ENCODE data around the gene MARK4.
"Not testable (repeated sequence)": the region's sequence is repeated elsewhere in the genome, so short reads cannot be mapped to it uniquely, and the experiment has no call there.

The MARK4 gene

DNA sequence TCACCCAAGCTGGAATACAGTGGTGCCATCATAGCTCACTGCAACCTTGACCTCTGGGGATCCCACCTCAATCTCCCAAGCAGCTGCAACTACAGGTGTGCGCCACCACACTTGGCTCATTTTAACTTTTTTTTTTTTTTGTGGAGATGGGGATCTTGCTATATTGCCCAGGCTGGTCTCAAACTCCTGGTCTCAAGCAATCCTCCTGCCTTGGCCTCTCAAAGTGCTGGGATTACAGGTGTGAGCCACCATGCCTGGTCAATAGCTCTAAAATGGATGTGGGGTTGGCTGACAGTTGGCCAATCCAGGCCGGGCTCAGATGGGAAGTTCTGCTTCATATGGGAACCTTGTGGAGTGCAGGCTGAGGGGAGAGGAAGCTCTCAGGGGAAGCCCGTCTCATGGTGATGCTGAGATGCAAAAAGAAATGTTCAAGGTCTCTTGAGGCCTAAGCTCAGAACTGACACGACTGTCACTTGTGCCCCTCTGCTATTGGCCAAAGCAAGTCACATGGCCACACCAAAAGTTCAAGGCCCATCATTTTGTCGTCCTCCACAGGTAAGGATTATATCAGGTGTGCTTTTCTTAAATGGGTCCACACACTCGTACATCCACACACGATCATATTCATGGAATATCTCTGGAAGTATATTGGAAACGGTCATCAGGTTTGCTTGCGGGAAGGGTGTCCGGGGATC lies 82.7 kb downstream of the MARK4 start:
- Histone ChIP-seq H3K27ac (ENCODE audit: insufficient read depth, low read depth, low read length, poor library complexity, severe bottlenecking) (no peak overlapping the region), H3K4me1 (ENCODE audit: control insufficient read depth, insufficient read depth, low read length) (no peaks in the 10 kb centered on the region), H3K9me3 (ENCODE audit: control insufficient read depth, low read length) (no peaks in the 10 kb centered on the region), H3K4me3 (ENCODE audit: insufficient read depth, low read depth, low read length) (no peak overlapping the region), H3K27me3 (ENCODE audit: control insufficient read depth, insufficient read depth, low read length, poor library complexity, severe bottlenecking) (no peaks in the 10 kb centered on the region), H3K36me3 (ENCODE audit: control insufficient read depth, insufficient read depth, low read length) (no peaks in the 10 kb centered on the region)
- WGBS, 2 experiments, result 85 to 88% methylated on average over 10 of the region's 10 CpGs

DNA sequence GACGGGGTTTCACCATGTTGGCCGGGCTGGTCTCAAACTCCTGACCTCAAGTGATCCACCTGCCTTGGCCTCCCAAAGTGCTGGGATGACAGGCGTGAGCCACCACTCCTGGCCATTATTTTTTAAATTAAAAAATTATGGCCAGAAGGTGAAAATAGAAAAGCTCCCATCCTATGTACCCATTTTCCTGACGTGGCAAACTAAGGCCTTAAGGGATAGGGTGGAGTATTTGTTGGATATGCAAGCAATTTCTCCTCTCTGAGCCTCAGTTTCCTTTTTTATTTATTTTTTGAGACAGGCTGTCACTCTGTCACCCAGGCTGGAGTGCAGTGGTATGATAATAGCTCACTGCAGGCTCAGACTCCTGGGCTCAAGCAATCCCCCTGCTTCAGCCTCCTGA lies 83.8 kb downstream of the MARK4 start:
- 93% methylated on average over 4 of the region's 4 CpGs for WGBS, 2 experiments
- H3K27ac ChIP-seq (ENCODE audit: insufficient read depth, low read depth, low read length, poor library complexity, severe bottlenecking), result not testable (repeated sequence)

DNA sequence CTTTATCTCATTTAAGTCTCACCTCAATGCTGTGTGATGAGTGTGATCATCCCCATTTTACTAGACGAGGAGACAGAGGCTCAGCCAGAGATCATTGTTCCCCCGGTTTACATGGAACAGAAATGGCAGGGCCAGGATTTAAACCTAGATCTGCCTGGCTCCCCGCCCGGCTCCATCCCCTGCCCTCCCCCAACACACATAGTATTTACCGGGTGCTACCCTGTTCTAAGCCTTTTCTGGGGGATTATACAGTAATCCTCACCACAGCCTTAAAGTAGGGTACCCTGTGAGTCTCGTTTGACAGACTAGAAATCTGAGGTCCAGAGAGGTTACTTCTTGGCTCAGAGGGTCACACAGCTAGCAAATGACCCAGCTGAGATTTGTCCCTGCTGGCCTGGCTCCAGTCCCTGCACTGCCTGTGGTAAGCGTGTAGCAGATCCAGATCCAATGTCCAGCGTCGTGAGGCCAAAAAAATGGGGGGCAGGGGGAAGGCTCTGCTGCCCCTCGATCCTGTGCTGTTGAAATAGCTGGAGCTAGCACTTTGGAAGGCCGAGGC lies 85.7 kb downstream of the MARK4 start:
- H3K4me1 ChIP-seq (ENCODE audit: control insufficient read depth, insufficient read depth, low read length), result no peaks in the 10 kb centered on the region
- peaks cover 29% of the 10 kb centered on the region for H3K27me3 ChIP-seq (ENCODE audit: control insufficient read depth, insufficient read depth, low read length, poor library complexity, severe bottlenecking)
- H3K36me3 ChIP-seq (ENCODE audit: control insufficient read depth, insufficient read depth, low read length), result no peaks in the 10 kb centered on the region
- H3K9me3 ChIP-seq (ENCODE audit: control insufficient read depth, low read length), result no peaks in the 10 kb centered on the region
- no peak overlapping the region for H3K27ac ChIP-seq (ENCODE audit: insufficient read depth, low read depth, low read length, poor library complexity, severe bottlenecking)
- H3K4me3 ChIP-seq (ENCODE audit: insufficient read depth, low read depth, low read length), result no peak overlapping the region
- WGBS, 2 experiments, result 85 to 86% methylated on average over 11 of the region's 11 CpGs

More for the DNA sequence above, 83.8 kb downstream of the MARK4 start:
- not testable (repeated sequence) for H3K4me1 ChIP-seq (ENCODE audit: control insufficient read depth, insufficient read depth, low read length); H3K9me3 ChIP-seq (ENCODE audit: control insufficient read depth, low read length); H3K4me3 ChIP-seq (ENCODE audit: insufficient read depth, low read depth, low read length); H3K36me3 ChIP-seq (ENCODE audit: control insufficient read depth, insufficient read depth, low read length)
- H3K27me3 ChIP-seq (ENCODE audit: control insufficient read depth, insufficient read depth, low read length, poor library complexity, severe bottlenecking), result peaks cover 10% of the 10 kb centered on the region

DNA sequence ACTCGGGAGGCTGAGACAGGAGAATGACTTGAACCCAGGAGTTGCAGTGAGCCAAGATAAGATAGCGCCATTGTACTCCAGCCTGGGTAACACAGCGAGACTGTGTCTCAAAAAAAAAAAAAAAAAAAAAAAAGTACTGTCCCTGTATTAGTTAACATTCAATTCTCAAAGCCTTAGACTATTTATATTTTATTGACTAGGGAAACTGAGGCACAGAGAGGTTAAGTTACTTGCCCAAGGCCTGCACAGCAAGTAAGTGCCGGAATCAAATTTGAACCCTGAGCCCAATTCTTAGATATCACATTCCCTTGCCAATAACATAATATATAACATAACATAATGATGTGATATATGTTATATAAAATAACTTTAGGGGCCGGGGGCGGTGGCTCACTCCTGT lies 88.6 kb downstream of the MARK4 start:
- Histone ChIP-seq H3K9me3 (ENCODE audit: control insufficient read depth, low read length) (no peaks in the 10 kb centered on the region), H3K27me3 (ENCODE audit: control insufficient read depth, insufficient read depth, low read length, poor library complexity, severe bottlenecking) (peaks cover 43% of the 10 kb centered on the region), H3K36me3 (ENCODE audit: control insufficient read depth, insufficient read depth, low read length) (no peaks in the 10 kb centered on the region), H3K4me1 (ENCODE audit: control insufficient read depth, insufficient read depth, low read length) (no peaks in the 10 kb centered on the region), H3K27ac (ENCODE audit: insufficient read depth, low read depth, low read length, poor library complexity, severe bottlenecking) (no peak overlapping the region), H3K4me3 (ENCODE audit: insufficient read depth, low read depth, low read length) (no peak overlapping the region)
- 88 to 94% methylated on average over 5 to 6 of the region's 6 CpGs for WGBS, 2 experiments

DNA sequence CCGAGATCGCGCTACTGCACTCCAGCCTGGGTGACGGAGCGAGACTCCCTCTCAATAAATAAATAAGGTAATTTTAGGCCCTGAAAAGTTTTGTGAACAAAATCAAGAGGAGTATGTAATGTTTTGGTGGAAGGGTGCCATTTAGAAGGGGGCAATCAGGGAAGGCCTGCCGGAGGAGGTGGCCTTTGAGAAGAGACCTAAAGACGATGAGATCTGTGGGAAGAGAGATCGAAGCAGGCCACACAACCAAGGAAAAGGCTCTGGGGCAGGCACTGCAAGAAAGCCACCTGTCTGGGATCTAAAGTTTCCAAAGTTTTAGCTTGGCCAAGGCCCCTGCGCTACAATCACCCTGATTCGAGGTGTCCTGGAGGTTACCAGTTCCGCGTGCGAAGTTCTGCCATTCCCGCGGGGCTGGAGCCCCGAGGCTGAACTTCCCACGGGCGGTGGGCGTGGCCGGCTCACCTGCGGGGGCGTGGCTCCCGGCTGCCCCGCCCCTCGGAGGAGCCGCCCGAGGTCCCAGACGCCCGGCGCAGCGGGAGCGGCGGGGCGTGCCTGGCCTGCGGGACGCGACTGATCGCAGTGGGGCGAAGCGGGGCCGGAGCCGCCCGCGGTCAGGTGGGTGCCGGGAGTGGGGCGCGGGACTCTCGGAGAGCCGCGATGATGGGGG lies 89.3 kb downstream of the MARK4 start, which contains the start of gene KLC3:
KLC3 (plus strand) TSS at position 519 of the 667 bp plus-strand sequence. CDS start 4,792 bp downstream, outside the sequence.
- no peaks in the 10 kb centered on the region for H3K36me3 ChIP-seq (ENCODE audit: control insufficient read depth, insufficient read depth, low read length)
- no peak within 1 kb of the TSS for H3K27ac ChIP-seq (ENCODE audit: insufficient read depth, low read depth, low read length, poor library complexity, severe bottlenecking)
- WGBS, 2 experiments, result 14% methylated on average over 50 of the region's 50 CpGs
- H3K4me3 ChIP-seq (ENCODE audit: insufficient read depth, low read depth, low read length), result peak within 1 kb of the TSS; percentile 36
- H3K9me3 ChIP-seq (ENCODE audit: control insufficient read depth, low read length), result no peaks in the 10 kb centered on the region
- H3K4me1 ChIP-seq (ENCODE audit: control insufficient read depth, insufficient read depth, low read length), result no peaks in the 10 kb centered on the region
- peaks cover 43% of the 10 kb centered on the region for H3K27me3 ChIP-seq (ENCODE audit: control insufficient read depth, insufficient read depth, low read length, poor library complexity, severe bottlenecking)

DNA sequence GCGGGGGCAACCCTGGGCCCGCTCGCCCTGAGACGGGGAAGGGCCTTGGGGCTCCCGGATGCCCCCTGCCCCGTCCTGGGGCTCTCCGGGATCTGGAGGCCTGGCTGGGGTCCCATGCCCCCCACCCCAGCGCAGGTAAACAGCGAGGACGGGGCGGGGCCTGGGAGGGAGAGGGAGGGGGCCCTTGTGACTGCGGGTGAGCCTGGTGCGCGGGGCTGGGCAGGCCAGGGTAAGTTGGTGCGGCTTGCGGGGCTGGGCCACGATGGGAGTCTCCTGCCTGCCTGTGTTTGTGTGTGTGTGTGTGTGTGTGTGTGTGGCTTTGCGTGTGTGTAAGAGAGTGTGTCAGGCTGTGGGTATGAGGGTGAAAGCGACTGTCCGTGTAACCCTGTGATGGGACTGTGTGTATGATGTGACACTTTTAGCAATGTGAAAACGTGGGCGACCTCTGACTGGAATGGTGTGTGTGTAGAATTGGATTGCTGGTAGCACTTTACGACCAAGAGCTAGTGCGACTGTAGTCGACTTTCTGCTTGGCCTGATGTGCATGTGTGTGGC lies 89.9 kb downstream of the MARK4 start:
- 25 to 26% methylated on average over 25 of the region's 25 CpGs for WGBS, 2 experiments
- H3K9me3 ChIP-seq (ENCODE audit: control insufficient read depth, low read length), result no peaks in the 10 kb centered on the region
- no peaks in the 10 kb centered on the region for H3K4me1 ChIP-seq (ENCODE audit: control insufficient read depth, insufficient read depth, low read length)
- no peaks in the 10 kb centered on the region for H3K36me3 ChIP-seq (ENCODE audit: control insufficient read depth, insufficient read depth, low read length)
- H3K27me3 ChIP-seq (ENCODE audit: control insufficient read depth, insufficient read depth, low read length, poor library complexity, severe bottlenecking), result peaks cover 43% of the 10 kb centered on the region
- no peak overlapping the region for H3K27ac ChIP-seq (ENCODE audit: insufficient read depth, low read depth, low read length, poor library complexity, severe bottlenecking)
- peak overlapping the region; percentile 36 for H3K4me3 ChIP-seq (ENCODE audit: insufficient read depth, low read depth, low read length)

DNA sequence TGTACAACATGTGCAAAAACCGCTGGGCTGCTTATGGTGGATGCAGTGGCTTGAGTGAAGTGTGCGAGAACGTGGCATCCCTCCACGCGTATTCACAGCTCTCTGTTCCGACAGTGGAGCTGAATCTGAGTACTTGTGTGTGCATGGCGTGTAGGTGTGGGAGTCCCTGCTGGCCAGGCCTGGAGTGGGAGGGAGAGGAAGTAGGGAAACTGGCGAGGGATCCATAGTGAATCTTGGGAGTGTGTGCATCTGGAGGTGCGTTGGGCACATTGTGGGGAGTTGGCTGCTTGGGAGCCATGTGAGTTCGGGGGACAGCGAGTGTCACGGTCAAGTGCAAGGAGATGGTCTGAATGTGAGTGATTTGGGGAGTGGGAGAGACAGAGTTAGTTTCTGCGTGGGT lies 91.8 kb downstream of the MARK4 start:
- H3K36me3 ChIP-seq (ENCODE audit: control insufficient read depth, insufficient read depth, low read length), result no peaks in the 10 kb centered on the region
- H3K27me3 ChIP-seq (ENCODE audit: control insufficient read depth, insufficient read depth, low read length, poor library complexity, severe bottlenecking), result peaks cover 43% of the 10 kb centered on the region
- no peaks in the 10 kb centered on the region for H3K9me3 ChIP-seq (ENCODE audit: control insufficient read depth, low read length)
- H3K4me1 ChIP-seq (ENCODE audit: control insufficient read depth, insufficient read depth, low read length), result no peaks in the 10 kb centered on the region
- 87 to 88% methylated on average over 12 to 13 of the region's 13 CpGs for WGBS, 2 experiments
- no peak overlapping the region for H3K4me3 ChIP-seq (ENCODE audit: insufficient read depth, low read depth, low read length)
- no peak overlapping the region for H3K27ac ChIP-seq (ENCODE audit: insufficient read depth, low read depth, low read length, poor library complexity, severe bottlenecking)

DNA sequence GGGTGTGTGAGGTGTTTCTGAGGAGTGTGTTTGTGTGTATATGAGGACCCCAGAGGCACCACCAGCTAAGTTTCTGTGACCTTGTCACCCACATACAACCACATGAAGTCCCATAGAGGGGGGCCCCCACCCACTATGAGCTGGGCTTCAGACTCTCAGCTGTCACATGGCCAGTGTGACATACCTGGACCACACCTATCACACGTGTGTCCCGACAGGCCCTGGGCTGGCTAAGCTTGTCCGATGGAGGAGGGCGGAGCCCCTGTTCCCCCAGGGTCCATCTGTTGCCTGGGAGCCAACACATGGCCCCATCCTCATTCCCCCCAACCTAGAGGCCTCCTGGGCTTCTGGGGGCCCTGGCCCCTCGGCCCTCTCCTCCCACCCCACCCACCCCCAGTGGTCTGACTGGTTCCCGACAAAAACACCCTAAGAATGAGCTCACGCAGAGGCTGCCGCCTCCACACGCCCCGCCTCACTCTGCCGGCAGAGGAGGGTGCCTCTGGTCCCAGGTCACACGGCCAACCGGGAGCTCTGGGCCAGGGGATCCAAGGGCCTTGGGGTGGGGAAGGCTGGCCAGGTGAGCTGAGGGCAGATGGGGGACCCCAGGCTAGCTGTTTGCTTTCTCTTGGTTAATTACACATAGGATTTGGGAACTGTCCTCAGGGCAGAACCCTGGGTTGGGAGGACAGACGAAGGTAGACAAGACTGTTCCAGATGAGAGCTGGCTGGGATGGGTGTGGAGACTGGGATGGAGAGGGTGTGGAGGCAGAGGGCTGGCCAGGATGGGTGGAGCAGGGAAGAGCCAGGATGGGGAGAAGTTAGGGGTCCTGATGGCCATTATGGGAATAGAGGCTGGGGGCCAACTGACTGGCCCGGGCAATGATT lies 93.8 kb downstream of the MARK4 start:
- H3K4me1 ChIP-seq (ENCODE audit: control insufficient read depth, insufficient read depth, low read length), result peaks cover 8% of the 10 kb centered on the region
- WGBS, 2 experiments, result 74 to 75% methylated on average over 14 to 15 of the region's 15 CpGs
- peaks cover 33% of the 10 kb centered on the region for H3K27me3 ChIP-seq (ENCODE audit: control insufficient read depth, insufficient read depth, low read length, poor library complexity, severe bottlenecking)
- H3K4me3 ChIP-seq (ENCODE audit: insufficient read depth, low read depth, low read length), result no peak overlapping the region
- H3K36me3 ChIP-seq (ENCODE audit: control insufficient read depth, insufficient read depth, low read length), result no peaks in the 10 kb centered on the region
- no peak overlapping the region for H3K27ac ChIP-seq (ENCODE audit: insufficient read depth, low read depth, low read length, poor library complexity, severe bottlenecking)
- no peaks in the 10 kb centered on the region for H3K9me3 ChIP-seq (ENCODE audit: control insufficient read depth, low read length)

DNA sequence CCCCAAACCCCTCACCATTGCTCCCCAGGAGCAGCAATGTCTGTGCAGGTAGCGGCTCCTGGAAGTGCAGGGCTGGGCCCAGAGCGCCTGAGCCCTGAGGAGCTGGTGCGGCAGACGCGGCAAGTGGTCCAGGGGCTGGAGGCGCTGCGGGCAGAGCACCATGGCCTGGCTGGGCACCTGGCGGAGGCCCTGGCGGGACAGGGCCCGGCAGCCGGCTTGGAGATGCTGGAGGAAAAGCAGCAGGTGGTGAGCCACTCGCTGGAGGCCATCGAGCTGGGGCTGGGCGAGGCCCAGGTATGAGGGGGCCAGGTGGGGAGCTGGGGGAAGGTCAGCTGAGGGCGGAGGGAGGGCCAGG lies 94.4 kb downstream of the MARK4 start:
- 90% methylated on average over 15 of the region's 15 CpGs for WGBS, 2 experiments
- Histone ChIP-seq H3K9me3 (ENCODE audit: control insufficient read depth, low read length) (no peaks in the 10 kb centered on the region), H3K4me1 (ENCODE audit: control insufficient read depth, insufficient read depth, low read length) (peaks cover 8% of the 10 kb centered on the region), H3K27me3 (ENCODE audit: control insufficient read depth, insufficient read depth, low read length, poor library complexity, severe bottlenecking) (peaks cover 27% of the 10 kb centered on the region), H3K36me3 (ENCODE audit: control insufficient read depth, insufficient read depth, low read length) (no peaks in the 10 kb centered on the region), H3K27ac (ENCODE audit: insufficient read depth, low read depth, low read length, poor library complexity, severe bottlenecking) (no peak overlapping the region), H3K4me3 (ENCODE audit: insufficient read depth, low read depth, low read length) (no peak overlapping the region)
